HEK293 (cell line): ENCODE measurements around the gene NEIL1.
"Not testable (repeated sequence)": the region's sequence is repeated elsewhere in the genome, so short reads cannot be mapped to it uniquely, and the experiment has no call there.

Source experiments
- CTCF ChIA-PET: fragments of 350-600 bp; formaldehyde crosslinking; extraction: SDS; loops from one replicate; lab custom pipeline; 2021; ENCODE audit warnings: antibody characterized with exemption; lab: Yijun Ruan, JAX
- POLR2A ChIA-PET: fragments of 300-600 bp; formaldehyde crosslinking; extraction: SDS; loops from one replicate; lab custom pipeline; 2020; ENCODE audit warnings: antibody characterized with exemption, inconsistent platforms; lab: Yijun Ruan, JAX
- H3K27ac ChIP-seq: fragments of 200-500 bp; sonication (Bioruptor generic); 2 replicates; pipeline ENCODE4 v1.5.1; 2014; ENCODE audit warnings: low read depth, low read length, control low read depth, inconsistent platforms; ENCODE audit errors: extremely low read depth
- H3K36me3 ChIP-seq, 2 experiments: fragments of 200-500 bp in 1 of 2; sonication (Bioruptor generic) in 1 of 2; 1 replicate in 1 of 2; 2 replicates in 1 of 2; pipeline ENCODE4 v1.5.1; 2014 to 2017; ENCODE audit warnings: inconsistent platforms in 2 of 2, low read length in 2 of 2; ENCODE audit not compliant: control insufficient read depth in 2 of 2, insufficient read depth in 1 of 2
- H3K4me1 ChIP-seq: fragments of 200-500 bp; sonication (Bioruptor generic); 2 replicates; pipeline ENCODE4 v1.5.1; 2014; ENCODE audit warnings: mild to moderate bottlenecking, low read length, inconsistent platforms; ENCODE audit not compliant: control insufficient read depth, insufficient read depth
- H3K4me3 ChIP-seq: 2 replicates; pipeline ENCODE4 v1.5.1; 2011; ENCODE audit warnings: low read depth, mild to moderate bottlenecking, control low read depth, low read length, moderate library complexity
- H3K9me3 ChIP-seq: fragments of 200-500 bp; sonication (Bioruptor generic); 2 replicates; pipeline ENCODE4 v1.5.1; 2014; ENCODE audit warnings: low read depth, low read length, inconsistent platforms; ENCODE audit not compliant: control insufficient read depth, insufficient read depth
- FEZF1 ChIP-seq: fragments of 450-650 bp; formaldehyde crosslinking; IDR thresholded peaks from 2 replicates; pipeline ENCODE4 v1.5.1; 2016; ENCODE audit warnings: missing biosample characterization, missing genetic modification characterization
- GLIS1 ChIP-seq: fragments of 450-650 bp; formaldehyde crosslinking; IDR thresholded peaks from 2 replicates; pipeline ENCODE4 v1.5.1; 2016; ENCODE audit warnings: missing biosample characterization, missing genetic modification characterization
- ZBTB7A ChIP-seq: fragments of 450-650 bp; formaldehyde crosslinking; IDR thresholded peaks from 2 replicates; pipeline ENCODE4 v1.5.1; 2016; ENCODE audit warnings: low read depth, missing biosample characterization, missing genetic modification characterization
- ZEB2 ChIP-seq: fragments of 450-650 bp; formaldehyde crosslinking; IDR thresholded peaks from 2 replicates; pipeline ENCODE4 v1.5.1; 2016; ENCODE audit warnings: missing biosample characterization, missing genetic modification characterization
- ZFP37 ChIP-seq: fragments of 450-650 bp; formaldehyde crosslinking; IDR thresholded peaks from 2 replicates; pipeline ENCODE4 v1.5.1; 2016; ENCODE audit warnings: missing biosample characterization, missing genetic modification characterization
- ZNF202 ChIP-seq: fragments of 450-650 bp; formaldehyde crosslinking; IDR thresholded peaks from 2 replicates; pipeline ENCODE4 v1.5.1; 2016; ENCODE audit warnings: missing biosample characterization, missing genetic modification characterization, borderline replicate concordance
- ZNF248 ChIP-seq: fragments of 450-650 bp; formaldehyde crosslinking; IDR thresholded peaks from 2 replicates; pipeline ENCODE4 v1.5.1; 2017; ENCODE audit warnings: missing biosample characterization, missing genetic modification characterization
- ZNF266 ChIP-seq: fragments of 450-650 bp; formaldehyde crosslinking; IDR thresholded peaks from 2 replicates; pipeline ENCODE4 v1.5.1; 2016; ENCODE audit warnings: missing biosample characterization, missing genetic modification characterization, low read depth
- ZNF280D ChIP-seq: fragments of 450-650 bp; formaldehyde crosslinking; IDR thresholded peaks from 2 replicates; pipeline ENCODE4 v1.5.1; 2016; ENCODE audit warnings: missing biosample characterization, missing genetic modification characterization
- ZNF426 ChIP-seq: fragments of 450-650 bp; formaldehyde crosslinking; IDR thresholded peaks from 2 replicates; pipeline ENCODE4 v1.5.1; 2017; ENCODE audit warnings: missing biosample characterization, missing genetic modification characterization, mild to moderate bottlenecking, inconsistent platforms, moderate library complexity
- ZNF555 ChIP-seq: fragments of 450-650 bp; formaldehyde crosslinking; conservative IDR thresholded peaks from 2 replicates; pipeline ENCODE4 v1.5.1; 2017; ENCODE audit warnings: missing biosample characterization, mild to moderate bottlenecking, missing genetic modification characterization, inconsistent platforms
- ZNF610 ChIP-seq: fragments of 450-650 bp; formaldehyde crosslinking; IDR thresholded peaks from 2 replicates; pipeline ENCODE4 v1.5.1; 2016; ENCODE audit warnings: missing biosample characterization, missing genetic modification characterization, borderline replicate concordance
- ZNF768 ChIP-seq: fragments of 450-650 bp; formaldehyde crosslinking; IDR thresholded peaks from 2 replicates; pipeline ENCODE4 v1.5.1; 2018; ENCODE audit warnings: missing biosample characterization, mild to moderate bottlenecking, missing genetic modification characterization
- ZNF777 ChIP-seq: fragments of 450-650 bp; formaldehyde crosslinking; IDR thresholded peaks from 2 replicates; pipeline ENCODE4 v1.5.1; 2017; ENCODE audit warnings: missing biosample characterization, missing genetic modification characterization, borderline replicate concordance
- TF ChIP-seq, protein P1 (sequence below): fragments of 450-650 bp; IDR thresholded peaks from 2 replicates; pipeline ENCODE4 v1.5.1; 2018; ENCODE audit warnings: missing biosample characterization, missing genetic modification characterization
- TF ChIP-seq, protein P2 (sequence below): fragments of 450-650 bp; formaldehyde crosslinking; IDR thresholded peaks from 2 replicates; pipeline ENCODE4 v1.5.1; 2016; ENCODE audit warnings: missing biosample characterization, missing genetic modification characterization, low read depth

NEIL1 gene

GRCh38 chr15:75380773-75381172 is 33.9 kb downstream of the NEIL1 start:
- Histone ChIP-seq H3K27ac (no peak overlapping the region), H3K4me3 (no peak overlapping the region), H3K36me3 (peaks cover 81 to 86% of the 10 kb centered on the region in 2 experiments), H3K9me3 (no peaks in the 10 kb centered on the region), H3K4me1 (no peaks in the 10 kb centered on the region)
- ChIA-PET CTCF (interaction anchor here (1.4 to 1.5 kb wide), 2 partner anchors 11 to 13 kb away, joined by 3 to 5 read pairs; no protein-coding TSS in a partner anchor), POLR2A (interaction anchor here (1.7 kb wide), 1 partner anchor 12 kb away, joined by 6 read pairs; the partner anchor contains the start of gene MAN2C1)
- TF ChIP-seq ZEB2 (tag by site-specific recombination) (no peak), ZBTB7A (no peak), ZNF202 (tag by site-specific recombination) (no peak), ZNF248 (no peak), ZNF266 (tag by site-specific recombination) (no peak), ZNF426 (tag by site-specific recombination) (no peak), ZNF768 (tag by site-specific recombination) (no peak), ZNF280D (no peak), ZNF610 (no peak), ZNF777 (no peak), ZNF555 (tag by site-specific recombination) (no peak), ZFP37 (tag by site-specific recombination) (no peak), FEZF1 (tag by site-specific recombination) (no peak)
- TF ChIP-seq, protein P1, sequence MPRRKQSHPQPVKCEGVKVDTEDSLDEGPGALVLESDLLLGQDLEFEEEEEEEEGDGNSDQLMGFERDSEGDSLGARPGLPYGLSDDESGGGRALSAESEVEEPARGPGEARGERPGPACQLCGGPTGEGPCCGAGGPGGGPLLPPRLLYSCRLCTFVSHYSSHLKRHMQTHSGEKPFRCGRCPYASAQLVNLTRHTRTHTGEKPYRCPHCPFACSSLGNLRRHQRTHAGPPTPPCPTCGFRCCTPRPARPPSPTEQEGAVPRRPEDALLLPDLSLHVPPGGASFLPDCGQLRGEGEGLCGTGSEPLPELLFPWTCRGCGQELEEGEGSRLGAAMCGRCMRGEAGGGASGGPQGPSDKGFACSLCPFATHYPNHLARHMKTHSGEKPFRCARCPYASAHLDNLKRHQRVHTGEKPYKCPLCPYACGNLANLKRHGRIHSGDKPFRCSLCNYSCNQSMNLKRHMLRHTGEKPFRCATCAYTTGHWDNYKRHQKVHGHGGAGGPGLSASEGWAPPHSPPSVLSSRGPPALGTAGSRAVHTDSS (tag by site-specific recombination), result no peak
- TF ChIP-seq, protein P2, sequence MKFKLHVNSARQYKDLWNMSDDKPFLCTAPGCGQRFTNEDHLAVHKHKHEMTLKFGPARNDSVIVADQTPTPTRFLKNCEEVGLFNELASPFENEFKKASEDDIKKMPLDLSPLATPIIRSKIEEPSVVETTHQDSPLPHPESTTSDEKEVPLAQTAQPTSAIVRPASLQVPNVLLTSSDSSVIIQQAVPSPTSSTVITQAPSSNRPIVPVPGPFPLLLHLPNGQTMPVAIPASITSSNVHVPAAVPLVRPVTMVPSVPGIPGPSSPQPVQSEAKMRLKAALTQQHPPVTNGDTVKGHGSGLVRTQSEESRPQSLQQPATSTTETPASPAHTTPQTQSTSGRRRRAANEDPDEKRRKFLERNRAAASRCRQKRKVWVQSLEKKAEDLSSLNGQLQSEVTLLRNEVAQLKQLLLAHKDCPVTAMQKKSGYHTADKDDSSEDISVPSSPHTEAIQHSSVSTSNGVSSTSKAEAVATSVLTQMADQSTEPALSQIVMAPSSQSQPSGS (tag by site-specific recombination), result no peak

DNA sequence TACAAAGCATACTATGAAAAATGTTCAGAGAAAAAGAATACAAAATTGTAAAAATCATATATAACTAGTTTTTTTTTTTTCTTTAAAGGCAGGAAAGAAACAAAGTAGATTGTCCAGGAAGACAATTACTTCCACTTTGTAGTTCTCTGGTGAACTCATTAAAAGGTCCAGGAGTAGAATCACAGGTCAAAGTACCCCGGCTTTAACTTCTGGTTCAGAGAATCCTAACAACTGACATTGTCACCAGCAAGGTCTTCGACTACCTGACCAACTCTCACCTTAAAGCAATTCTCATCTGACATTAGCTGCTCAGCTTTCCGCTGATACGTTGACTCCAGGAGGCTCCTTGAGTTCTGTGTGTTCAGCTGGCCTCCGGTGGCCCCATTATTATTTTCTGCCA is 37.1 kb downstream of the NEIL1 start:
- H3K36me3 ChIP-seq, result peaks cover 74 to 87% of the 10 kb centered on the region in 2 experiments
- H3K4me1 ChIP-seq, CTCF ChIA-PET, H3K27ac ChIP-seq, H3K4me3 ChIP-seq, H3K9me3 ChIP-seq: not testable (repeated sequence)
- POLR2A ChIA-PET, result interaction anchor here (1.1 kb wide), 1 partner anchor 10 kb away, joined by 3 read pairs; no protein-coding TSS in a partner anchor

- POLR2A ChIA-PET, result no interaction called here
- H3K27ac ChIP-seq, result no peak overlapping the region
- H3K4me3 ChIP-seq, result no peak overlapping the region
- no peaks in the 10 kb centered on the region for H3K9me3 ChIP-seq
- peaks cover 67 to 96% of the 10 kb centered on the region in 2 experiments for H3K36me3 ChIP-seq
- TF ChIP-seq, protein P2 (tag by site-specific recombination), result no peak
- TF ChIP-seq GLIS1 (tag by site-specific recombination), result peak; percentile 44
- H3K4me1 ChIP-seq, result no peaks in the 10 kb centered on the region
- CTCF ChIA-PET, result interaction anchor here (0.6 to 1.5 kb wide), 4 partner anchors 20 to 64 kb away, joined by 3 to 5 read pairs (median 4); partner anchors contain the start of gene MAN2C1
These were observed 43.0 kb downstream of the NEIL1 start for GRCh38 chr15:75389791-75390382.
